K562 (cell line): ENCODE measurements around the gene PEAR1. TPM values are rescaled to one million over a fixed set of nuclear protein-coding genes. Genes with fewer than 3 reads are reported as not detected.
A peak's percentile ranks its signal among the peaks of the same experiment; 100 is the strongest.

ENCODE experiments used
- ERF ChIP-seq: fragments of 450-650 bp; formaldehyde crosslinking; IDR thresholded peaks from 2 replicates; pipeline ENCODE4 v1.4.0; 2020; ENCODE audit warnings: mild to moderate bottlenecking, mixed read lengths
- HDGF ChIP-seq: fragments of 450-650 bp; IDR thresholded peaks from 2 replicates; pipeline ENCODE4 v1.6.1; 2016
- HNRNPLL ChIP-seq: fragments of 200-400 bp; formaldehyde crosslinking; IDR thresholded peaks from 2 replicates; pipeline ENCODE4 v1.6.1; 2017; ENCODE audit warnings: low read length, low read depth, mild to moderate bottlenecking; ENCODE audit not compliant: poor library complexity, severe bottlenecking
- MTA1 ChIP-seq: fragments of 450-650 bp; IDR thresholded peaks from 2 replicates; pipeline ENCODE4 v1.6.1; 2017; ENCODE audit warnings: borderline replicate concordance
- RBM39 ChIP-seq: fragments of 200-400 bp; formaldehyde crosslinking; optimal IDR thresholded peaks from 2 replicates; pipeline ENCODE3; 2018; ENCODE audit warnings: low read depth, low read length
- SMAD2 ChIP-seq: fragments of 150-350 bp; IDR thresholded peaks from 2 replicates; pipeline ENCODE4 v1.6.1; 2014; ENCODE audit warnings: low read depth, mild to moderate bottlenecking, low read length
- SP2 ChIP-seq: IDR thresholded peaks from 2 replicates; pipeline ENCODE4 v1.6.1; 2011; ENCODE audit warnings: mild to moderate bottlenecking, low read depth, low read length, moderate library complexity; ENCODE audit not compliant: poor library complexity, severe bottlenecking; ENCODE audit errors: extremely low read depth
- SRSF7 ChIP-seq: fragments of 200-400 bp; formaldehyde crosslinking; optimal IDR thresholded peaks from 2 replicates; pipeline ENCODE3; 2017; ENCODE audit warnings: mild to moderate bottlenecking, low read depth, low read length
- TCF7 ChIP-seq: sonication (generic); IDR thresholded peaks from 2 replicates; pipeline ENCODE4 v1.6.1; 2016; ENCODE audit warnings: antibody characterized with exemption, borderline replicate concordance
- TCFL5 ChIP-seq: fragments of 250-450 bp; sonication (Bioruptor Pico); conservative IDR thresholded peaks from 2 replicates; pipeline ENCODE4 v1.6.1; 2021; ENCODE audit warnings: mild to moderate bottlenecking, moderate library complexity, matching md5 sums
- ZNF277 ChIP-seq: fragments of 250-450 bp; sonication (Bioruptor Pico); IDR thresholded peaks from 2 replicates; pipeline ENCODE4 v1.8.0; 2022; ENCODE audit warnings: inconsistent platforms, mild to moderate bottlenecking, moderate library complexity, borderline replicate concordance
- ZNF586 ChIP-seq: fragments of 450-650 bp; formaldehyde crosslinking; conservative IDR thresholded peaks from 2 replicates; pipeline ENCODE4 v1.4.0; 2020; ENCODE audit warnings: mild to moderate bottlenecking, moderate library complexity
- ZNF778 ChIP-seq: fragments of 450-650 bp; formaldehyde crosslinking; IDR thresholded peaks from 2 replicates; pipeline ENCODE4 v1.4.0; 2020; ENCODE audit warnings: mild to moderate bottlenecking, moderate library complexity
- polyA plus RNA-seq, 8 experiments: library from polyadenylated mRNA; depleted of rRNA in 4 of 8; stranded (reverse) in 5 of 8; unstranded in 3 of 8; fragments of >200 nt; fragmentation: Nextera tagmentation in 2 of 8; fragmentation: Illumina TruSeq in 1 of 8; extraction: Ambion mirVana in 2 of 8; extraction: Trizol in 1 of 8; gene quantifications; 2 replicates each; pipeline versions ENCODE4 v1.2.1 to v1.2.3, GENCODE V29; 2011 to 2014; ENCODE audit warnings: inconsistent platforms in 1 of 8, missing spikeins in 1 of 8
- total RNA-seq, 7 experiments: library from RNA; depleted of rRNA in 6 of 7; stranded (reverse); fragments of >200 nt in 6 of 7; fragmentation: Illumina TruSeq in 2 of 7; extraction: Trizol in 2 of 7; gene quantifications; 2 replicates each; pipeline versions ENCODE4 v1.2.1 to v1.2.3, GENCODE V29; 2011 to 2021; ENCODE audit warnings: low replicate concordance in 1 of 7
- TF ChIP-seq, protein P1 (sequence below): sonication (generic); formaldehyde crosslinking; IDR thresholded peaks from 2 replicates; pipeline ENCODE4 v1.8.1; 2023; ENCODE audit warnings: missing genetic modification reagents, mild to moderate bottlenecking, borderline replicate concordance
- TF ChIP-seq, protein P2 (sequence below): fragments of 250-450 bp; sonication (Bioruptor Pico); IDR thresholded peaks from 2 replicates; pipeline ENCODE4 v1.8.0; 2021; ENCODE audit warnings: moderate library complexity, mild to moderate bottlenecking, inconsistent platforms
- TF ChIP-seq, protein P3 (sequence below): fragments of 150-350 bp; IDR thresholded peaks from 2 replicates; pipeline ENCODE4 v1.6.1; 2014; ENCODE audit warnings: low read depth, mild to moderate bottlenecking, low read length, borderline replicate concordance

PEAR1 gene
- total and polyA plus RNA-seq, 9 of the 15 experiments (the other 6 are each of a cell fraction or from before 2014, with no cell fraction given) = 0.87 to 13.9 (median 6.1) TPM

DNA sequence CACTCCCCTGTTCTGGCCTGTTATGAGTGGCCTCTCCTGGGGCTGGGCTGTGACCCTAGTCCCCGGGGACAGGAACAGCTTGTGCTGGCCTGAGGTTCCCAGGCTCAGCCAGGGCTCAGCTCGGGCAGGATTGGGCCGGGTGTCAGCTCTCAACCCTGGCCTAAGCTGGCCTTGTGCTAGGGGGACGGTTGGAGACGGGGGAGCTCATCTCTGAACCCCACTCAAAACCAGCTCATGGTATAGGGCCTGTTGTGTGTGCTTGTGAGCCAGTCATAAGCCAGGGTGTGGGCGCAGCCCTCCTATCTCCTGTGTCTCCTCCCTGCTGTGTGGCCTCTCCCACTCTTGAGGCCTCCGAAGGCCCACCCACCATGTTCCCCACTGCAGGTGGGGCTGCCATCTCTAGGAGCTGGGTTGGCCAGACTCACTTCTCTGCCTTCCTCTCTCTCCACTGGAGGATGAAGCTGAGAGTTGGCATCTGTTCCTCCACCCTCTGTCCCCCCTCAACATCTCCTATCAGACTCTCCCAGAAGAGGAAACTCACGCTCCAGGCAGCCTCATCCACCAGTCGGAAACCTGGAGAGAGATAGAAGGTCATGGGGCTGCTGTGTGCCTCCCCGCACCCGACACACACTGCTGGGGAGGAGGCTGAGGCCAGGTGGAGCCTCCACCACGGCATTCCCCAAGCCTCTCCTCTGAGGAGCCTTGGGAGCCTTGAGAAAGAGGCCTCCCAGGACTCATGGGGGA, 1.4 kb downstream of the PEAR1 start (continued):
- TF ChIP-seq ERF (CRISPR knock-in tag) (no peak), ZNF277 (CRISPR knock-in tag) (no peak), TCFL5 (no peak), RBM39 (no peak), ZNF586 (CRISPR knock-in tag) (no peak), SRSF7 (no peak), SMAD2 (no peak), MTA1 (no peak), HNRNPLL (peak; percentile 29), HDGF (no peak), SP2 (no peak), ZNF778 (CRISPR knock-in tag) (no peak), TCF7 (no peak)
- TF ChIP-seq, protein P1, sequence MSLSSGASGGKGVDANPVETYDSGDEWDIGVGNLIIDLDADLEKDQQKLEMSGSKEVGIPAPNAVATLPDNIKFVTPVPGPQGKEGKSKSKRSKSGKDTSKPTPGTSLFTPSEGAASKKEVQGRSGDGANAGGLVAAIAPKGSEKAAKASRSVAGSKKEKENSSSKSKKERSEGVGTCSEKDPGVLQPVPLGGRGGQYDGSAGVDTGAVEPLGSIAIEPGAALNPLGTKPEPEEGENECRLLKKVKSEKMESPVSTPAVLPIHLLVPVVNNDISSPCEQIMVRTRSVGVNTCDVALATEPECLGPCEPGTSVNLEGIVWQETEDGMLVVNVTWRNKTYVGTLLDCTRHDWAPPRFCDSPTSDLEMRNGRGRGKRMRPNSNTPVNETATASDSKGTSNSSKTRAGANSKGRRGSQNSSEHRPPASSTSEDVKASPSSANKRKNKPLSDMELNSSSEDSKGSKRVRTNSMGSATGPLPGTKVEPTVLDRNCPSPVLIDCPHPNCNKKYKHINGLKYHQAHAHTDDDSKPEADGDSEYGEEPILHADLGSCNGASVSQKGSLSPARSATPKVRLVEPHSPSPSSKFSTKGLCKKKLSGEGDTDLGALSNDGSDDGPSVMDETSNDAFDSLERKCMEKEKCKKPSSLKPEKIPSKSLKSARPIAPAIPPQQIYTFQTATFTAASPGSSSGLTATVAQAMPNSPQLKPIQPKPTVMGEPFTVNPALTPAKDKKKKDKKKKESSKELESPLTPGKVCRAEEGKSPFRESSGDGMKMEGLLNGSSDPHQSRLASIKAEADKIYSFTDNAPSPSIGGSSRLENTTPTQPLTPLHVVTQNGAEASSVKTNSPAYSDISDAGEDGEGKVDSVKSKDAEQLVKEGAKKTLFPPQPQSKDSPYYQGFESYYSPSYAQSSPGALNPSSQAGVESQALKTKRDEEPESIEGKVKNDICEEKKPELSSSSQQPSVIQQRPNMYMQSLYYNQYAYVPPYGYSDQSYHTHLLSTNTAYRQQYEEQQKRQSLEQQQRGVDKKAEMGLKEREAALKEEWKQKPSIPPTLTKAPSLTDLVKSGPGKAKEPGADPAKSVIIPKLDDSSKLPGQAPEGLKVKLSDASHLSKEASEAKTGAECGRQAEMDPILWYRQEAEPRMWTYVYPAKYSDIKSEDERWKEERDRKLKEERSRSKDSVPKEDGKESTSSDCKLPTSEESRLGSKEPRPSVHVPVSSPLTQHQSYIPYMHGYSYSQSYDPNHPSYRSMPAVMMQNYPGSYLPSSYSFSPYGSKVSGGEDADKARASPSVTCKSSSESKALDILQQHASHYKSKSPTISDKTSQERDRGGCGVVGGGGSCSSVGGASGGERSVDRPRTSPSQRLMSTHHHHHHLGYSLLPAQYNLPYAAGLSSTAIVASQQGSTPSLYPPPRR (CRISPR knock-in tag) = no peak
- TF ChIP-seq, protein P2, sequence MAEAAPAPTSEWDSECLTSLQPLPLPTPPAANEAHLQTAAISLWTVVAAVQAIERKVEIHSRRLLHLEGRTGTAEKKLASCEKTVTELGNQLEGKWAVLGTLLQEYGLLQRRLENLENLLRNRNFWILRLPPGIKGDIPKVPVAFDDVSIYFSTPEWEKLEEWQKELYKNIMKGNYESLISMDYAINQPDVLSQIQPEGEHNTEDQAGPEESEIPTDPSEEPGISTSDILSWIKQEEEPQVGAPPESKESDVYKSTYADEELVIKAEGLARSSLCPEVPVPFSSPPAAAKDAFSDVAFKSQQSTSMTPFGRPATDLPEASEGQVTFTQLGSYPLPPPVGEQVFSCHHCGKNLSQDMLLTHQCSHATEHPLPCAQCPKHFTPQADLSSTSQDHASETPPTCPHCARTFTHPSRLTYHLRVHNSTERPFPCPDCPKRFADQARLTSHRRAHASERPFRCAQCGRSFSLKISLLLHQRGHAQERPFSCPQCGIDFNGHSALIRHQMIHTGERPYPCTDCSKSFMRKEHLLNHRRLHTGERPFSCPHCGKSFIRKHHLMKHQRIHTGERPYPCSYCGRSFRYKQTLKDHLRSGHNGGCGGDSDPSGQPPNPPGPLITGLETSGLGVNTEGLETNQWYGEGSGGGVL (CRISPR knock-in tag) = no peak
- TF ChIP-seq, protein P3, sequence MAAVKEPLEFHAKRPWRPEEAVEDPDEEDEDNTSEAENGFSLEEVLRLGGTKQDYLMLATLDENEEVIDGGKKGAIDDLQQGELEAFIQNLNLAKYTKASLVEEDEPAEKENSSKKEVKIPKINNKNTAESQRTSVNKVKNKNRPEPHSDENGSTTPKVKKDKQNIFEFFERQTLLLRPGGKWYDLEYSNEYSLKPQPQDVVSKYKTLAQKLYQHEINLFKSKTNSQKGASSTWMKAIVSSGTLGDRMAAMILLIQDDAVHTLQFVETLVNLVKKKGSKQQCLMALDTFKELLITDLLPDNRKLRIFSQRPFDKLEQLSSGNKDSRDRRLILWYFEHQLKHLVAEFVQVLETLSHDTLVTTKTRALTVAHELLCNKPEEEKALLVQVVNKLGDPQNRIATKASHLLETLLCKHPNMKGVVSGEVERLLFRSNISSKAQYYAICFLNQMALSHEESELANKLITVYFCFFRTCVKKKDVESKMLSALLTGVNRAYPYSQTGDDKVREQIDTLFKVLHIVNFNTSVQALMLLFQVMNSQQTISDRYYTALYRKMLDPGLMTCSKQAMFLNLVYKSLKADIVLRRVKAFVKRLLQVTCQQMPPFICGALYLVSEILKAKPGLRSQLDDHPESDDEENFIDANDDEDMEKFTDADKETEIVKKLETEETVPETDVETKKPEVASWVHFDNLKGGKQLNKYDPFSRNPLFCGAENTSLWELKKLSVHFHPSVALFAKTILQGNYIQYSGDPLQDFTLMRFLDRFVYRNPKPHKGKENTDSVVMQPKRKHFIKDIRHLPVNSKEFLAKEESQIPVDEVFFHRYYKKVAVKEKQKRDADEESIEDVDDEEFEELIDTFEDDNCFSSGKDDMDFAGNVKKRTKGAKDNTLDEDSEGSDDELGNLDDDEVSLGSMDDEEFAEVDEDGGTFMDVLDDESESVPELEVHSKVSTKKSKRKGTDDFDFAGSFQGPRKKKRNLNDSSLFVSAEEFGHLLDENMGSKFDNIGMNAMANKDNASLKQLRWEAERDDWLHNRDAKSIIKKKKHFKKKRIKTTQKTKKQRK = no peak
